Liver (tissue), 9 donors: Measurements from ENCODE around the gene BCL3. TPM values are rescaled to one million over a fixed set of nuclear protein-coding genes. Genes with fewer than 3 reads are reported as not detected.

Experiments
- DNase-seq: peaks from one replicate; pipeline ENCODE4 v3.0.0-alpha.2; 2017; ENCODE audit warnings: low spot score
- H3K27ac ChIP-seq, 2 donors: one replicate each; pipeline ENCODE4 v1.7.0; 2013; ENCODE audit warnings: inconsistent platforms in 2 of 2, low read length in 2 of 2, control low read depth in 1 of 2, low read depth in 1 of 2, mild to moderate bottlenecking in 1 of 2
- H3K27me3 ChIP-seq, 4 donors: one replicate each; pipeline versions ENCODE4 v1.6.1 to v1.7.0; 2013; ENCODE audit warnings: low read length in 3 of 4, inconsistent platforms in 1 of 4, mild to moderate bottlenecking in 1 of 4, moderate library complexity in 1 of 4; ENCODE audit not compliant: control insufficient read depth in 4 of 4, insufficient read depth in 4 of 4
- H3K36me3 ChIP-seq, 4 donors: one replicate each; pipeline versions ENCODE4 v1.6.1 to v1.7.0; 2013; ENCODE audit warnings: low read length in 3 of 4, mild to moderate bottlenecking in 3 of 4, low read depth in 1 of 4, moderate library complexity in 1 of 4; ENCODE audit not compliant: control insufficient read depth in 4 of 4, insufficient read depth in 3 of 4
- H3K4me1 ChIP-seq, 4 donors: one replicate each; pipeline versions ENCODE4 v1.6.1 to v1.7.0; 2013; ENCODE audit warnings: low read length in 3 of 4, mild to moderate bottlenecking in 3 of 4, moderate library complexity in 1 of 4; ENCODE audit not compliant: control insufficient read depth in 4 of 4, insufficient read depth in 4 of 4
- H3K4me3 ChIP-seq, 3 donors: one replicate each; pipeline versions ENCODE4 v1.6.1 to v1.7.0; 2013; ENCODE audit warnings: low read length in 3 of 3, control low read depth in 1 of 3, low read depth in 1 of 3, mild to moderate bottlenecking in 1 of 3
- H3K9ac ChIP-seq, 2 donors: one replicate each; pipeline ENCODE4 v1.7.0; 2013; ENCODE audit warnings: low read length in 2 of 2, mild to moderate bottlenecking in 2 of 2, moderate library complexity in 2 of 2, control low read depth in 1 of 2, low read depth in 1 of 2
- H3K9me3 ChIP-seq, 4 donors: one replicate each; pipeline versions ENCODE4 v1.6.1 to v1.7.0; 2013; ENCODE audit warnings: low read length in 3 of 4; ENCODE audit not compliant: control insufficient read depth in 4 of 4
- CTCF ChIP-seq: fragments of 150-350 bp; IDR thresholded peaks from 2 replicates; pipeline ENCODE4 v1.5.1; 2017; ENCODE audit warnings: improper control_type of control experiment, low read depth, low read length; ENCODE audit not compliant: missing input control
- FOXA1 ChIP-seq: IDR thresholded peaks from 2 replicates; pipeline ENCODE4 v1.6.1; 2016; ENCODE audit warnings: antibody characterized with exemption
- FOXA2 ChIP-seq: IDR thresholded peaks from 2 replicates; pipeline ENCODE4 v1.6.1; 2016; ENCODE audit warnings: antibody characterized with exemption
- HNF4A ChIP-seq, 2 donors: conservative IDR thresholded peaks; 2 replicates each; pipeline ENCODE4 v1.6.1; 2016; ENCODE audit warnings: antibody characterized with exemption in 2 of 2, mild to moderate bottlenecking in 2 of 2
- HNF4G ChIP-seq: IDR thresholded peaks from 2 replicates; pipeline ENCODE4 v1.6.1; 2016; ENCODE audit warnings: antibody characterized with exemption
- JUND ChIP-seq, 2 donors: IDR thresholded peaks; 2 replicates each; pipeline ENCODE4 v1.6.1; 2016; ENCODE audit warnings: antibody characterized with exemption in 2 of 2
- MAX ChIP-seq: IDR thresholded peaks from 2 replicates; pipeline ENCODE4 v1.6.1; 2016; ENCODE audit warnings: antibody characterized with exemption
- RAD21 ChIP-seq, 2 donors: IDR thresholded peaks; 2 replicates each; pipeline ENCODE4 v1.6.1; 2016; ENCODE audit warnings: antibody characterized with exemption in 2 of 2, mild to moderate bottlenecking in 2 of 2
- RXRA ChIP-seq, 2 donors: IDR thresholded peaks; 2 replicates each; pipeline ENCODE4 v1.6.1; 2017 to 2018; ENCODE audit warnings: antibody characterized with exemption in 2 of 2, mild to moderate bottlenecking in 1 of 2
- SP1 ChIP-seq: IDR thresholded peaks from 2 replicates; pipeline ENCODE4 v1.6.1; 2018; ENCODE audit warnings: antibody characterized with exemption, mild to moderate bottlenecking
- YY1 ChIP-seq: IDR thresholded peaks from 2 replicates; pipeline ENCODE4 v1.6.1; 2016; ENCODE audit warnings: antibody characterized with exemption, mild to moderate bottlenecking
- WGBS: extraction: QIAGEN DNeasy Blood & Tissue Kit; methylation state at CpG from one replicate; pipeline ENCODE4 v1.1.7; 2013; 5-methylcytosine and 5-hydroxymethylcytosine counted together
- polyA plus RNA-seq, 2 donors: library from polyadenylated mRNA; stranded (reverse) in 1 of 2; unstranded in 1 of 2; fragments of 200-250 nt in 1 of 2; fragments of >200 nt in 1 of 2; fragmentation: Nextera tagmentation in 1 of 2; extraction: Ambion mirVana in 1 of 2; gene quantifications; one replicate each; pipeline versions ENCODE4 v1.2.1 to v1.2.3, GENCODE V29; 2013 to 2015
- total RNA-seq, 2 donors: library from RNA; depleted of rRNA; stranded (reverse); fragments of >200 nt; gene quantifications; one replicate each; pipeline ENCODE4 v1.2.3, GENCODE V29; 2014
- TF ChIP-seq, protein P1 (sequence below): IDR thresholded peaks from 2 replicates; pipeline ENCODE4 v1.6.1; 2016; ENCODE audit warnings: antibody characterized with exemption
- TF ChIP-seq, protein P2 (sequence below): IDR thresholded peaks from 2 replicates; pipeline ENCODE4 v1.6.1; 2016; ENCODE audit warnings: antibody characterized with exemption, mild to moderate bottlenecking
- TF ChIP-seq, protein P3 (sequence below): IDR thresholded peaks from 2 replicates; pipeline ENCODE4 v1.6.1; 2016; ENCODE audit warnings: antibody characterized with exemption
- donor health status: healthy.
- donor health status: healthy.
- donor health status: healthy.
- donor health status: healthy.
- donor health status: healthy.

Gene BCL3
- total and polyA plus RNA-seq, 4 donors, result 4.5 to 63.6 (median 19.7) TPM

GRCh38 chr19:44725684-44726083 lies 22.8 kb upstream of the BCL3 start:
- H3K9ac ChIP-seq, result peak overlapping the region in 1 of 2 donors; percentile 5
- 35% methylated on average over 5 of the region's 5 CpGs for WGBS
- peak overlapping the region in 2 of 3 donors; percentile 10 to 23 for H3K4me3 ChIP-seq
- no peaks in the 10 kb centered on the region for H3K9me3 ChIP-seq
- no peak for DNase-seq
- TF ChIP-seq YY1, result no peak
- no peak for TF ChIP-seq HNF4A (conservative IDR thresholded peaks at IDR 0.05)
- no peak for TF ChIP-seq MAX
- TF ChIP-seq SP1, result no peak
- no peak for TF ChIP-seq CTCF
- no peak for TF ChIP-seq JUND (IDR thresholded peaks at IDR 0.05)
- no peak for TF ChIP-seq RXRA (IDR thresholded peaks at IDR 0.05)
- no peak for TF ChIP-seq FOXA1
- no peak for TF ChIP-seq RAD21 (IDR thresholded peaks at IDR 0.05)
- TF ChIP-seq, protein P1, sequence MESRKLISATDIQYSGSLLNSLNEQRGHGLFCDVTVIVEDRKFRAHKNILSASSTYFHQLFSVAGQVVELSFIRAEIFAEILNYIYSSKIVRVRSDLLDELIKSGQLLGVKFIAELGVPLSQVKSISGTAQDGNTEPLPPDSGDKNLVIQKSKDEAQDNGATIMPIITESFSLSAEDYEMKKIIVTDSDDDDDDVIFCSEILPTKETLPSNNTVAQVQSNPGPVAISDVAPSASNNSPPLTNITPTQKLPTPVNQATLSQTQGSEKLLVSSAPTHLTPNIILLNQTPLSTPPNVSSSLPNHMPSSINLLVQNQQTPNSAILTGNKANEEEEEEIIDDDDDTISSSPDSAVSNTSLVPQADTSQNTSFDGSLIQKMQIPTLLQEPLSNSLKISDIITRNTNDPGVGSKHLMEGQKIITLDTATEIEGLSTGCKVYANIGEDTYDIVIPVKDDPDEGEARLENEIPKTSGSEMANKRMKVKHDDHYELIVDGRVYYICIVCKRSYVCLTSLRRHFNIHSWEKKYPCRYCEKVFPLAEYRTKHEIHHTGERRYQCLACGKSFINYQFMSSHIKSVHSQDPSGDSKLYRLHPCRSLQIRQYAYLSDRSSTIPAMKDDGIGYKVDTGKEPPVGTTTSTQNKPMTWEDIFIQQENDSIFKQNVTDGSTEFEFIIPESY, result no peak
- no peak for TF ChIP-seq HNF4G
- TF ChIP-seq, protein P2, sequence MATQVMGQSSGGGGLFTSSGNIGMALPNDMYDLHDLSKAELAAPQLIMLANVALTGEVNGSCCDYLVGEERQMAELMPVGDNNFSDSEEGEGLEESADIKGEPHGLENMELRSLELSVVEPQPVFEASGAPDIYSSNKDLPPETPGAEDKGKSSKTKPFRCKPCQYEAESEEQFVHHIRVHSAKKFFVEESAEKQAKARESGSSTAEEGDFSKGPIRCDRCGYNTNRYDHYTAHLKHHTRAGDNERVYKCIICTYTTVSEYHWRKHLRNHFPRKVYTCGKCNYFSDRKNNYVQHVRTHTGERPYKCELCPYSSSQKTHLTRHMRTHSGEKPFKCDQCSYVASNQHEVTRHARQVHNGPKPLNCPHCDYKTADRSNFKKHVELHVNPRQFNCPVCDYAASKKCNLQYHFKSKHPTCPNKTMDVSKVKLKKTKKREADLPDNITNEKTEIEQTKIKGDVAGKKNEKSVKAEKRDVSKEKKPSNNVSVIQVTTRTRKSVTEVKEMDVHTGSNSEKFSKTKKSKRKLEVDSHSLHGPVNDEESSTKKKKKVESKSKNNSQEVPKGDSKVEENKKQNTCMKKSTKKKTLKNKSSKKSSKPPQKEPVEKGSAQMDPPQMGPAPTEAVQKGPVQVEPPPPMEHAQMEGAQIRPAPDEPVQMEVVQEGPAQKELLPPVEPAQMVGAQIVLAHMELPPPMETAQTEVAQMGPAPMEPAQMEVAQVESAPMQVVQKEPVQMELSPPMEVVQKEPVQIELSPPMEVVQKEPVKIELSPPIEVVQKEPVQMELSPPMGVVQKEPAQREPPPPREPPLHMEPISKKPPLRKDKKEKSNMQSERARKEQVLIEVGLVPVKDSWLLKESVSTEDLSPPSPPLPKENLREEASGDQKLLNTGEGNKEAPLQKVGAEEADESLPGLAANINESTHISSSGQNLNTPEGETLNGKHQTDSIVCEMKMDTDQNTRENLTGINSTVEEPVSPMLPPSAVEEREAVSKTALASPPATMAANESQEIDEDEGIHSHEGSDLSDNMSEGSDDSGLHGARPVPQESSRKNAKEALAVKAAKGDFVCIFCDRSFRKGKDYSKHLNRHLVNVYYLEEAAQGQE, result no peak
- TF ChIP-seq, protein P3, sequence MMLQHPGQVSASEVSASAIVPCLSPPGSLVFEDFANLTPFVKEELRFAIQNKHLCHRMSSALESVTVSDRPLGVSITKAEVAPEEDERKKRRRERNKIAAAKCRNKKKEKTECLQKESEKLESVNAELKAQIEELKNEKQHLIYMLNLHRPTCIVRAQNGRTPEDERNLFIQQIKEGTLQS, result no peak
- peaks cover 10 to 46% (median 35%) of the 10 kb centered on the region in 4 donors for H3K4me1 ChIP-seq
- H3K27ac ChIP-seq, result peak overlapping the region; percentile 90 to 97
- H3K36me3 ChIP-seq, result no peaks in the 10 kb centered on the region
- H3K27me3 ChIP-seq, result no peaks in the 10 kb centered on the region

- Histone ChIP-seq H3K36me3 (no peaks in the 10 kb centered on the region), H3K27me3 (no peaks in the 10 kb centered on the region), H3K27ac (peak overlapping the region; percentile 90 to 97), H3K9ac (peak overlapping the region in 1 of 2 donors; percentile 44), H3K4me3 (peak overlapping the region in 1 of 3 donors; percentile 6), H3K4me1 (peaks cover 9 to 46% (median 35%) of the 10 kb centered on the region in 4 donors), H3K9me3 (no peaks in the 10 kb centered on the region)
- 44% methylated on average over 12 of the region's 12 CpGs for WGBS
- no peak for DNase-seq
- peak; percentile 23 for TF ChIP-seq MAX
- peak; percentile 88 for TF ChIP-seq YY1
- TF ChIP-seq, protein P2, result peak; percentile 35
- TF ChIP-seq RAD21 (IDR thresholded peaks at IDR 0.05), result peak; percentile 7 to 51
- peak; percentile 94 to 98 for TF ChIP-seq RXRA (IDR thresholded peaks at IDR 0.05)
- TF ChIP-seq FOXA2, result no peak
- no peak for TF ChIP-seq FOXA1
- TF ChIP-seq, protein P1, result no peak
- peak in 1 of 2 donors; percentile 44 for TF ChIP-seq JUND (IDR thresholded peaks at IDR 0.05)
- peak; percentile 65 to 78 for TF ChIP-seq HNF4A (conservative IDR thresholded peaks at IDR 0.05)
- TF ChIP-seq HNF4G, result peak; percentile 35
- TF ChIP-seq SP1, result peak; percentile 78
Measured at GRCh38 chr19:44726465-44726864, 22.0 kb upstream of the BCL3 start.
